IPS-18c (cell line): Measurements from ENCODE around the gene EMCN.
"Not testable (repeated sequence)": the region's sequence is repeated elsewhere in the genome, so short reads cannot be mapped to it uniquely, and the experiment has no call there.

Source experiments
- H3K4me3 ChIP-seq: 2 replicates; pipeline ENCODE4 v1.7.0; 2013; ENCODE audit warnings: low read depth, mild to moderate bottlenecking, low read length, moderate library complexity; ENCODE audit not compliant: insufficient read depth
- H3K9me3 ChIP-seq: one replicate; pipeline ENCODE4 v1.6.1; 2013; ENCODE audit warnings: mild to moderate bottlenecking, low read length, moderate library complexity; ENCODE audit not compliant: control insufficient read depth, insufficient read depth

Gene EMCN

DNA sequence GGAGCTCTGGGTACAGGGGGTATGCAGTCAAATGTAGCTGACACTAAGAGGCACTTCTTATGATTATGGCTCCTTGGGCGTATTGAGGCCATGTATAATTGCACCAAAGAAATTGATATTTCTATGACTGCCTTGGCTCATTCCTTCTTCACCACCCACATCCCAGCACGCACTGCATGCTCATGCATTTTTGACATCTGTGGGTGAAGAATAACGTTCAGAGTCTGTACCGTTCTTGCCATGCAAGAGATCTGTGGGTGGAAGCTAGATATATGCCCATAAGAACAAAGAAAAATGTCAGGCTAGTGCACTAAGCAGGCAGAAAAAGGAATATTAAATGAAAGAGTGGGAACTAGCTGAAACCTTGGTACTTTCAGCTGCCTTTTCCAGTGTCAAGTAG lies 93.4 kb downstream of the EMCN start:
- H3K9me3 ChIP-seq, result no peaks in the 10 kb centered on the region
- H3K4me3 ChIP-seq, result no peak overlapping the region

DNA sequence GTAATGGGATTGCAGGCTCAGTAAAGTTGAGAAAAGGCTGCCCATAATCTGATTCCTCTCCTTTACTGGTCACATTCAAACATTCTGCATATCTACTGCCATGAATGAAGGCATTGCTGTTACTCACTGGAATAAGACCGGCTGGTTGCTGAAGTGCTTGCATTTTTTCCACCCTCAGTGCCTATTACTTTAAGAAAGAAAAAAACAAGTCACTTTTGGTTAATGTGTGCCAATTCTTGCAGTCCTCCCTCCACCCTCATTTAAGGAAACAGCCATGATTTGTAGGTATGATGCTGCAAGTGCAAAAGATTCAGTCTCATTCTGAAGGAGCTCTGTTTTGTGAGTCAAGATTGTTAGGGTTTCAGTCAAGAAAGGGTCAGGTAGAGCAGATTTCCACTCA lies 94.9 kb downstream of the EMCN start:
- Histone ChIP-seq H3K4me3 (no peak overlapping the region), H3K9me3 (no peaks in the 10 kb centered on the region)

DNA sequence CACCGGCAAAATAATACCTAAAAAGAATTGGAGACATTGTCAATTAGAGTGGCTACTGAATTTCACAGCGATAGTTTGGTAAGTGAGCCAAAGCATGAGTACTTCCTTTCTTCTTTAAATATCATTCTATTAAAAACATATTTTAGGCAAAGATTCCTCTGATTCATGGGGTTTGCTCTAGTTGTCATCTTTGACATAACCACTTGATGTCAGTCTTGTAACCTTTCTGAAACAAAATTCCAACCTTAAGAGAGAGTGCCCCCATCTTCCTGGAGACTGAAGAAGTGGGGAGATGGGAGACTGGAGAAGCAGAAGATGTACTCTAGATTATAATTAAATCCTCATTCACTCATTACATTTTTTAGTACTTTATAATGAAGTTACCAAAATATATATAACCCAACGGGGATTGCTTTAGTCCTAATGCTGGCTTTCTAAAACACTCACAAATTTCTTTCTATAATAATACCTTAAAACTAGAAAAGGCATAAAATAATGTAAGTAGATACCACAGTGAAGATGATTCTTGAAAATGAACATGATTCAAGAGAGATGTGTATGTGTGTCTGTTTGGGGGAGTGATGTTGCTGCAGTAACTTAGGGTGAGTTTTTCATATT lies 96.4 kb downstream of the EMCN start:
- Histone ChIP-seq H3K4me3 (no peak overlapping the region), H3K9me3 (no peaks in the 10 kb centered on the region)

DNA sequence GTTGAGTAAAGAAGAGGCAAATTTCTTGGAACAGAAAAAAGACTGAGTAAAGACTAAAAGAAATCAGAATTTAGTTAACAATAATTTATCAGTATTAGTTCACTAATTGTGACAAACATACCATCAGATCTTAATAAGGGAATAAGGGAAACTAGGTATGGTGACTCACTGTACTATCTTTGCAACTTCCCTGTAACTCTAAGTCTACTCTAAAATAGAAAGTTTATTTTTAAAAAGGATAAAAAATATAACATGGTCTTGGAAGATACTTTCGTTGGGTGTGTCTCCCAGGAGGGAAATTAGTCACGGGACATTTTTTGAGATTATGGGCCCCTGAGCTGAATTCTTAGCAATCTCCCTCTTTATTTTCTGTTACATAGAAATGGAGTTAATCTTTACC lies 97.3 kb downstream of the EMCN start:
- no peak overlapping the region for H3K4me3 ChIP-seq
- H3K9me3 ChIP-seq, result no peaks in the 10 kb centered on the region

DNA sequence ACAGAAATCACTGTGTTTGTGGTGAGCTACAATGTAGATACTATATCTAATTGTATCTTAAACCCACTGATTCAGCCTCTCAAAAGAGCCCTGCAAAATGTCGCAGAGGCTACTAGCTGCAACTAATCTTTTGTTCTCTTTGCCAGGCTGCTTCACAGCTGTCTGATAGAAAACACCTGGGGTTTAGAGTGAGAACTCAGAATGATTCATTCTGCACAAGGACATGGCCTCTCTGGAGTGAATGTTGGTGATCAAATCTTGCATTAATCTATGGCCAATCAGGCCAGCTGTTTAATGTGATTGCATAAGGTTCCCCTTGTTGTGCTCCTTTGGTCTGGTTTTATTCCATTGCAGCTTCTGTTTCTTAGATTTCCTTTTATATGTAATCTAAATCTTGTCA lies 100.3 kb downstream of the EMCN start:
- Histone ChIP-seq H3K9me3 (no peaks in the 10 kb centered on the region), H3K4me3 (no peak overlapping the region)

DNA sequence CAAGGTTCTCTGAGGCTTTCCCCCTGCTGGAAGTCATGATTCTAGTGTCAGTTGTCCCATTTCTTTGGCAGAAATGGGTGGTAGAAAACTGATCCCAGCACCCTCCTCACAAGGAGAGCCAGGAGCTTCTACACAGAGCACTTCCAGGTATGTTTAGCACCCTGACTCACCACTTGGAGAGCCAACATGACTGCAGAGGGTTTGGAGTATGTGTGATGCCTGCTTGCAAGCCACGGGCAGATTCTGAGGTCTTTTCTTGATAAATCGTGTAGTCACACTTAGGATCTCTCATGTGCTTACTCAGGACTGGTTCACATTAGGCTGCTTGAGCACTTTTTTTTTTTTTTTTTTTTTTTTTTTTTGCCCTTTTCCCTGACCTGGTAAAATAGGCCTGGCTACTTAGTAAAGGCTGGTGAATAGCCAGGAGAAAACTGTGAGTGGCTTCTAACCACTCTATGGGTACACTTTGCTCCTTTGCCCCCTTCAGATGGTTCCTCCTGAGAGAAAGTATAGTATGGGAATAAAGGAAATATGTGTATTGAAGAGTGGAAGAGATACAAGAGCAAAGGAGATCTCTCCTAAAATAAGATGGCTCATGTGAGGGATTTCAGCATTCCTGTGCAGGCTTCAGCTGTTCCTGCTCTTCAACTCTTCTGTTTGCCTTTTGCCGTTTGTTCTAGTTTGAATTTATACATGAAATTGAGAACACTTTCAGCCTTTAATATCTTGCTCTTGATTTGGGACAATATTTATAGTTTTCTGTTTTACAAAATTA lies 103.6 kb downstream of the EMCN start:
- no peak overlapping the region for H3K4me3 ChIP-seq
- no peaks in the 10 kb centered on the region for H3K9me3 ChIP-seq

DNA sequence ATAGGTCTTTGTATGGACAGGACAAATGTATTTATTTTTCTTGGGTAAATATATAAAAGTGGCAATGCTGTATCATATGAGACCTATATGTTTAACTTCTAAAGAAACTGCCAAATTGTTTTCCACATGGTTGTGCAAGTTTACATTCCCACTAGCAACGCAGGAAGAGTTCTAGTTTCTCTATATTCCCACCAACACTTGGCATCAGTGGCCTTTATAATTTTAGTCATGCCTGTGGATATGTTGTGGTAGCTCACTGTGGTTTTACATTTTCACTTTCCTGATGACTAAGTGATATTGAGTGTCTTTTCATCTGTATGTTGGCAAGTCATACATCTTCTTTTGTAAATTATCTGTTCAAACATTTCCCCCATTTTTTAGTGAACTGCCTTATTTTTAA lies 126.0 kb downstream of the EMCN start:
- Histone ChIP-seq H3K4me3 (no peak overlapping the region), H3K9me3 (no peaks in the 10 kb centered on the region)

DNA sequence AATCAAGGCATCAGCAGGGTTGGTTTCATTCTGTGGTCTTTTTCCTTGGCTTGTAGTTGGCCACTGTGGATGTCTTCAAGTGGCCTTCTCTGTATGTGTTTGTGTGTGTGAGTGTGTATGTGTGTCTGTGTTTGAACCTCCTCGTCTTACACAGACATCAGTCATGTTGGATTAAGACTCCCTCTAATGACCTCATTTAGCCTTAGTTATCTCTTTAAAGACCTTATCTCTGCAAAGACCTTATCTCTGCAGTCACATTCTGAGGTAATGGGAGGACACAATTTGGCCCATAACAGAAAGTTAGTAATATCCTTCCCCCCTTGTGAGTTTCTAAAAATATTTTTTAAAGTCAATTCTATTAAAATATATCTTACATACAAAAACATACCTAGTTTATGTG lies 126.7 kb downstream of the EMCN start:
- Histone ChIP-seq H3K9me3 (no peaks in the 10 kb centered on the region), H3K4me3 (no peak overlapping the region)

DNA sequence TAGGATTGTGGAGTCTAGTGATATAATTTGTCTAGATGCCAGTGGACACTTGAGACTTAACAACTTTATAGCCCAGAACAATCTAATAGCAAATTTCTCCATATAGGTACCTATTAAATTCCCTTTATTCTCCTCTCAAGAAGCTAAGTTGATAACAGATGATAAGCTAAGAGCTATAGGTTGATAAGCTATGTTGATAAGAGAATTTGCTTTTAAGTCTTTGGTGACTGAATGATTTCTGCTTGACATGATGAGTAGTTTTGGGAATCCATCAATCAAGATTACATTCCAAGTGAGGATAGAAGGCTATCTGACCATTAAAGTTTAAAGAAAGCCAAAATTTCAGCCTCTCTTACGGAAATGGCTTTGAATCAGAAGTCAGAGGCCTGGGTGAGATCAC lies 131.6 kb downstream of the EMCN start:
- H3K4me3 ChIP-seq, result no peak overlapping the region
- H3K9me3 ChIP-seq, result no peaks in the 10 kb centered on the region

DNA sequence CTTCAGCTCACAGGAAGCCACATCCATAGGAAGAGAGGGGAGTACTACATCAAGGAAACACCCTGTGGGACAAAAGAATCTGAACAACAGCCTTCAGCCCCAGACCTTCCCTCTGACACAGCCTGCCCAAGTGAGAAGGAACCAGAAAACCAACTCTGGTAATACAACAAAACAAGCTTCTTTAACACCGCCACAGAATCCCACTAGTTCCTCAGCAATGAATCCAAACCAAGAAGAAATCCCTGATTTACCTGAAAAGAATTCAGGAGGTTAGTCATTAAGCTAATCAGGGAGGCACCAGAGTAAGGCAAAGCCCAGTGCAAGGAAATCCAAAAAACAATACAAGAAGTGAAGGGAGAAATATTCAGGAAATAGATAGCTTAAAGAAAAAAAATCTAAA lies 137.4 kb downstream of the EMCN start:
- not testable (repeated sequence) for H3K4me3 ChIP-seq, H3K9me3 ChIP-seq

DNA sequence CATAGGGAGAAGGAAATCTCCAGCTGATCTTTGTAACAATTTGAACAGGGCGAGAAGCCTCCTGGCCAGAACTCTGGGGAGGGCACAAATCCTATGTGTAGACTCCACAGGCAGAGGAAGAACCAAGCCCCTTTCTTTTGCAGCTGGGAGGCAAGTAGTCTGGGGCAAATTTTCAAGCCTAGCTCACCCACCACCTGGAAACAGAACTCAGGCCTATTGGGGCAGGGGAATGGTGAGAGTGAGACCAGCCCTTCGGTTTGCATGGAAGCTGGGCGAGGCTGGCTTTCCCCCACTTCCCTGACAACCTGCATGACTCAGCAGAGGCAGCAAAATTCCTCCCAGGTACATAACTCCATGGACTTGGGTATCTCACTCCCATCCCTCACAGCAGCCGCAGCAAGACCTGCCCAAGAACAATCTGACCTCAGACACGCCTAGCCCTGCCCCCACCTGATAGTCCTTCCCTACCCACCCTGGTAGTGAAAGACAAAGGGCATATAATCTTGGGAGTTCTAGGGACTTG lies 138.2 kb downstream of the EMCN start:
- Histone ChIP-seq H3K4me3 (no peak overlapping the region), H3K9me3 (no peaks in the 10 kb centered on the region)

DNA sequence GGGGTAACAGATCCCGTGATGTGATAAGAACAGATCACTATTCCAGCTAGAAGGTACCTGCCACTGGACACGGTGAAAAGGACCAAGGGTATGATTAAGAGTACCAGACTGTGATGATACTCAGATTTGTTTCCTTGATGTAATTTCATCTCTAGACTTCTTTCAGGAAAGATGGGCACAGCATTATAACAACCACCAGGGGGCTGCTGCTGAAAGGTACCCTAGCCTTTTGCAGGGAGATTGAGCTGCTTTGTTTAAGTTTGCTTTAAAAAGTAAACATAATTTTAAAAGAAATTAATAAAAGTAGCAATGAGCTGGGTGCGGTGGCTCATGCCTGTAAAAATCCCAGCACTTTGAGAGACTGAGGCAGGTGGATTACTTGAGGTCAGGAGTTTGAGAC lies 145.4 kb downstream of the EMCN start:
- Histone ChIP-seq H3K4me3 (no peak overlapping the region), H3K9me3 (no peaks in the 10 kb centered on the region)

DNA sequence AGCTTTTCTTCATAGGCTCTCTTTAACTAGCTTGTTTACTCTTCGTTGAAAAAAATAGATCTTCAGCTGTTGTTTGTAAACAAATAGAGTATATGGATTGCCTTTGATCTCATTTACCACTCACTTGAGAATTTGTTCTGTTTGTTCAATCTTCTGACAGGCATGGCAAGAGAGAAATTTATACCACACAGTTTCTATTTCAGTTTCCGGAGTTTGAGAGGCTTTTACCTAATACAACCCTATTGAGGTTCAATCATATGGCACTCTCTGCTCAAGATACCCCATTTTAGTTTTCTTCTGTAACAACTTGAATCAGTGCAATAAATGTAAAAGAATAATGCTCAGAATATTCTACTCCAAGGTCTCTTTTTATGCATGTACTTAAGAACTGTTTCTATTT lies 148.0 kb downstream of the EMCN start:
- Histone ChIP-seq H3K9me3 (no peaks in the 10 kb centered on the region), H3K4me3 (no peak overlapping the region)

DNA sequence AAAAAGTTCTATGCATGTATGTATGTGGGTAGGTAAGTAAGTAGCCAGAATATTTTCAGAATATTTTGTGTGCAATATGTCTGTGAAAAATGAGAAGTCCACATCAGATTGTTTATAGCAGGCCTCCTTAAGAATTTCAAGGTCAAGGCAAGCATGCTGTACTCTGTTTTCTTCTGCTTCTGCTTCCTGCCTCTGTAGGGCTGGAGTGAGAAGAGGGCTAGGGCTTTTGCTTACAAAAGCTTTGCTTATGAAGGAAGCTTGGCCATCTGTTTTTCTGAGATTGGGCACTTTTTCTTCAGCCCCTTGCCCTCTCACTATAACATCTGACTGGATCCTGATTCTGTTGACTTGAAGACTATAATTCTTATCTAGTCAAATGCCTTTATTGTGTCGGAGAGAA lies 150.4 kb downstream of the EMCN start:
- no peaks in the 10 kb centered on the region for H3K9me3 ChIP-seq

DNA sequence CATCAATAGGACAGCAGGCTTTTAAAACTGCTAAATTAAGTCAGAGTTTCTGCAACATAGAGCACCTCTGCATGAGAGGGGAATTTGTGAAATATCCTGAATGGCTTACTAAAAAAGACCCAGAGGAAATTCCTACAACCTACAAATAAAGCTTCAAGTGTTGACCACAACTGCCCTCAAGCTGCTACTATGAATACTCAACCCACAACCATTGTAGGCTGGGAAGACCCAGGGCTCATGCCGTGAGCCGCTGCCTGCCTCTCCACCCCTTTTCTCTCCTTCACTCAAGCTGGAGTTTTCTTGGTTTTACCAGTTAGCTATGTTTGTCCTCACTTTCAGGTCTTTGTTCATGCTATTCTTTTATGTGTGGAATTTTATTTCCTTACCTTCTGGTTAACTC lies 151.6 kb downstream of the EMCN start:
- Histone ChIP-seq H3K9me3 (no peaks in the 10 kb centered on the region), H3K4me3 (no peak overlapping the region)

More for the DNA sequence above, 150.4 kb downstream of the EMCN start:
- H3K4me3 ChIP-seq, result no peak overlapping the region

DNA sequence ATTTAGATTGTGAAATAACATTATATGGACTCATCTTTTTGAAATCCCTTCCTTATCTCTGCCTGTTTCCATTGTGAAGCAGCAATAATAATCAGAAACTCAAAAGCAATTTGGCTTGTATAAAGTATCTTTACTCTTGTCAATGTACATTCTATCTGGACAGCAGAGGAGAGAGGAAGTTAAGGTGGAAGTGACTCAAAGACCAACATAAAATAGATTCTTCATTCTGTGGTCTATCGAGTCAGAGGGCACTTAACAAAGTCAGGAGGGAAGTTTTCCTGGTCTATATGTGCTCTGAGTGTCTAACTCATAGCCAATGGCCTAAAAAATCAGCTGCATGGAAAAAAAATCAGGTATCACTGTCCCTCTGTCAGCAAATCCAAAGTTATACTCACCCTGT lies 155.5 kb downstream of the EMCN start:
- Histone ChIP-seq H3K4me3 (no peak overlapping the region), H3K9me3 (no peaks in the 10 kb centered on the region)

DNA sequence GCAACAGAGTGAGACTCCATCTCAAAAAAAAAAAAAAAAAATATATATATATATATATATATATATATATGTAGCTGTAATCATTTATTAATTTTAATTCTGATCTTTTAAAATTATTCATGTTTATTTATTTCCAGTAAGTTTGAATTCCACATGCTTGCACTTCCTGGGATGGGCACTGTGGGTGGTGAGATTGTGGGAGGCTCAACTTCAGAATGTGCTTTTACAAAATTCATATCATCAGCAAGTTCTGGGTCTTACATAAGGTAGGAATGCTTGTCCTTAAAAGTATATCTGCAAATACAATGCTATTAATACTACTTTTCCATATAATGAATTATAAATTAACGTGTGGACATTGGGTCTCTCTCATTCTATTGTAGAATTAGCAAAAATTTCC lies 156.5 kb downstream of the EMCN start:
- H3K9me3 ChIP-seq, result no peaks in the 10 kb centered on the region
- no peak overlapping the region for H3K4me3 ChIP-seq

DNA sequence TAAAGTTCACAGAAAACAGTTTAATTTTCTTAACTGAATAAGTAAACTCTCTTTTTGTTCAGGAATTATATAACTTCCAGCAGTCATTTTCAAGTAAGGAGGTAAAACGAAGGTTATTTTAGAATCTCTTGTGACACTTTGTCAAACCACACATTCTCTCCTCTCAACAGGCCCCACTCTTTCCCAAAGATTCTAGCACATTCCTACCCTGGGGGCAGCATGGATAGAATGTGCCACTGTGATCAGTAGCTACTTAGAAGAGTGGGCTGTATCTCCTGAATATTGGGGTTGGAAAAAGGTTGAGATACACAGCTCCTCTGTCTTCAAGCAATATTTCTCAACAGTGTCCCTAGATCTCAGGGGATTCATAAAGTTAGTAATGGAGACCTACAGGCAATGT lies 157.6 kb downstream of the EMCN start:
- H3K9me3 ChIP-seq, result no peaks in the 10 kb centered on the region
- no peak overlapping the region for H3K4me3 ChIP-seq

DNA sequence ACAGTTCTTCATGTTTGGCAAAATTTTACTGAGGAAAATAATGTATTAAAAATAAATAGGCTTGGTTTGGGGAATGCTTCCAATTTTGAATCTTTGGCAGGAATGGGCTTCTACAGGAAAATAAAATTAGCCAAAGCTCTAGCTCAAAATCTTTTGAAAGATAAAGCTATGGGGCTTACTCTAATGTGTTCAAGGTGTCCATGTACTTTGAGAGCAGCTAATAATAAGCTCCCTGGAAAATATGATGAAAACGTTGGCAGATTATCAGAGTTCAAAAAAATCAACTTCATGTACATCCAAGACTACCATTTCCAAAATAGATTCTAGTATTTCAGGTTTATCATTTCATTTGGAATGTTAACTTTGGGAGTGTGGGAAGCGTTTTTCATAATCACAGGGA lies 158.4 kb downstream of the EMCN start:
- no peak overlapping the region for H3K4me3 ChIP-seq

More for the DNA sequence above, 158.4 kb downstream of the EMCN start:
- H3K9me3 ChIP-seq, result no peaks in the 10 kb centered on the region
